HEK293 (cell line): ENCODE results near the gene ZNF408.
"Not testable (repeated sequence)": the region's sequence is repeated elsewhere in the genome, so short reads cannot be mapped to it uniquely, and the experiment has no call there.

ENCODE experiments used
- CTCF ChIA-PET: fragments of 350-600 bp; formaldehyde crosslinking; extraction: SDS; loops from one replicate; lab custom pipeline; 2021; ENCODE audit warnings: antibody characterized with exemption; lab: Yijun Ruan, JAX
- POLR2A ChIA-PET: fragments of 300-600 bp; formaldehyde crosslinking; extraction: SDS; loops from one replicate; lab custom pipeline; 2020; ENCODE audit warnings: antibody characterized with exemption, inconsistent platforms; lab: Yijun Ruan, JAX
- H3K27ac ChIP-seq: fragments of 200-500 bp; sonication (Bioruptor generic); 2 replicates; pipeline ENCODE4 v1.5.1; 2014; ENCODE audit warnings: low read depth, low read length, control low read depth, inconsistent platforms; ENCODE audit errors: extremely low read depth
- H3K36me3 ChIP-seq, 2 experiments: fragments of 200-500 bp in 1 of 2; sonication (Bioruptor generic) in 1 of 2; 1 replicate in 1 of 2; 2 replicates in 1 of 2; pipeline ENCODE4 v1.5.1; 2014 to 2017; ENCODE audit warnings: inconsistent platforms in 2 of 2, low read length in 2 of 2; ENCODE audit not compliant: control insufficient read depth in 2 of 2, insufficient read depth in 1 of 2
- H3K4me1 ChIP-seq: fragments of 200-500 bp; sonication (Bioruptor generic); 2 replicates; pipeline ENCODE4 v1.5.1; 2014; ENCODE audit warnings: mild to moderate bottlenecking, low read length, inconsistent platforms; ENCODE audit not compliant: control insufficient read depth, insufficient read depth
- H3K4me3 ChIP-seq: 2 replicates; pipeline ENCODE4 v1.5.1; 2011; ENCODE audit warnings: low read depth, mild to moderate bottlenecking, control low read depth, low read length, moderate library complexity
- H3K9me3 ChIP-seq: fragments of 200-500 bp; sonication (Bioruptor generic); 2 replicates; pipeline ENCODE4 v1.5.1; 2014; ENCODE audit warnings: low read depth, low read length, inconsistent platforms; ENCODE audit not compliant: control insufficient read depth, insufficient read depth
- BCL11B ChIP-seq: fragments of 450-650 bp; formaldehyde crosslinking; IDR thresholded peaks from 2 replicates; pipeline ENCODE4 v1.5.1; 2016; ENCODE audit warnings: low read depth, missing biosample characterization, missing genetic modification characterization
- GFI1B ChIP-seq: fragments of 450-650 bp; formaldehyde crosslinking; IDR thresholded peaks from 2 replicates; pipeline ENCODE4 v1.5.1; 2016; ENCODE audit warnings: missing biosample characterization, missing genetic modification characterization
- HIC1 ChIP-seq: fragments of 450-650 bp; formaldehyde crosslinking; IDR thresholded peaks from 2 replicates; pipeline ENCODE4 v1.5.1; 2016; ENCODE audit warnings: missing biosample characterization, missing genetic modification characterization
- KLF16 ChIP-seq: fragments of 450-650 bp; formaldehyde crosslinking; IDR thresholded peaks from 2 replicates; pipeline ENCODE4 v1.5.1; 2017; ENCODE audit warnings: missing biosample characterization, missing genetic modification characterization
- PRDM1 ChIP-seq: fragments of 450-650 bp; formaldehyde crosslinking; IDR thresholded peaks from 2 replicates; pipeline ENCODE4; 2016; ENCODE audit warnings: missing biosample characterization, missing genetic modification characterization
- PRDM2 ChIP-seq: fragments of 450-650 bp; formaldehyde crosslinking; IDR thresholded peaks from 2 replicates; pipeline ENCODE4 v1.5.1; 2016; ENCODE audit warnings: missing biosample characterization, missing genetic modification characterization, borderline replicate concordance
- ZEB2 ChIP-seq: fragments of 450-650 bp; formaldehyde crosslinking; IDR thresholded peaks from 2 replicates; pipeline ENCODE4 v1.5.1; 2016; ENCODE audit warnings: missing biosample characterization, missing genetic modification characterization
- ZFHX2 ChIP-seq: fragments of 450-650 bp; formaldehyde crosslinking; conservative IDR thresholded peaks from 2 replicates; pipeline ENCODE4 v1.5.1; 2016; ENCODE audit warnings: missing biosample characterization, missing genetic modification characterization
- ZNF112 ChIP-seq: fragments of 450-650 bp; formaldehyde crosslinking; IDR thresholded peaks from 2 replicates; pipeline ENCODE4 v1.5.0; 2017; ENCODE audit warnings: missing biosample characterization, missing genetic modification characterization
- ZNF148 ChIP-seq: fragments of 450-650 bp; formaldehyde crosslinking; IDR thresholded peaks from 2 replicates; pipeline ENCODE4 v1.5.0; 2017; ENCODE audit warnings: missing biosample characterization, missing genetic modification characterization, borderline replicate concordance
- ZNF175 ChIP-seq: fragments of 450-650 bp; formaldehyde crosslinking; IDR thresholded peaks from 2 replicates; pipeline ENCODE4 v1.5.1; 2016; ENCODE audit warnings: missing biosample characterization, missing genetic modification characterization
- ZNF2 ChIP-seq: fragments of 450-650 bp; formaldehyde crosslinking; IDR thresholded peaks from 2 replicates; pipeline ENCODE4 v1.5.1; 2016; ENCODE audit warnings: missing biosample characterization, missing genetic modification characterization
- ZNF324 ChIP-seq: fragments of 450-650 bp; formaldehyde crosslinking; IDR thresholded peaks from 2 replicates; pipeline ENCODE4 v1.5.1; 2016; ENCODE audit warnings: missing biosample characterization, missing genetic modification characterization
- ZNF654 ChIP-seq: fragments of 450-650 bp; formaldehyde crosslinking; IDR thresholded peaks from 2 replicates; pipeline ENCODE4 v1.5.1; 2016; ENCODE audit warnings: low read depth, missing biosample characterization, missing genetic modification characterization
- ZNF658 ChIP-seq: fragments of 450-650 bp; formaldehyde crosslinking; IDR thresholded peaks from 2 replicates; pipeline ENCODE4; 2016; ENCODE audit warnings: missing biosample characterization, missing genetic modification characterization
- ZNF791 ChIP-seq: fragments of 450-650 bp; formaldehyde crosslinking; IDR thresholded peaks from 2 replicates; pipeline ENCODE4 v1.5.1; 2016; ENCODE audit warnings: missing biosample characterization, missing genetic modification characterization
- ZSCAN5A ChIP-seq: fragments of 450-650 bp; formaldehyde crosslinking; IDR thresholded peaks from 2 replicates; pipeline ENCODE4 v1.5.1; 2016; ENCODE audit warnings: missing biosample characterization, missing genetic modification characterization

Gene ZNF408

GRCh38 chr11:46669711-46670139 lies 31.1 kb upstream of the ZNF408 start:
- CTCF ChIA-PET = interaction anchor here (0.6 to 1.7 kb wide), 7 partner anchors 10 to 287 kb away, joined by 3 to 6 read pairs (median 4); no protein-coding TSS in a partner anchor
- no peaks in the 10 kb centered on the region for H3K9me3 ChIP-seq
- POLR2A ChIA-PET = no interaction called here
- no peak overlapping the region for H3K27ac ChIP-seq
- peaks cover 0 to 92% of the 10 kb centered on the region in 2 experiments; a peak in 1 of 3 replicates for H3K36me3 ChIP-seq
- no peak overlapping the region for H3K4me3 ChIP-seq
- TF ChIP-seq ZNF654 (0 out of 2 replicates have a peak, but pooled peaks have one; percentile 4), ZNF658 (tag by site-specific recombination) (no peak), ZSCAN5A (tag by site-specific recombination) (no peak), ZNF324 (tag by site-specific recombination) (no peak)
- no peaks in the 10 kb centered on the region for H3K4me1 ChIP-seq

- POLR2A ChIA-PET = not testable (repeated sequence)
Measured at GRCh38 chr11:46670521-46670920, 30.3 kb upstream of the ZNF408 start.

GRCh38 chr11:46671958-46672315 lies 28.9 kb upstream of the ZNF408 start:
- no peak overlapping the region for H3K4me3 ChIP-seq
- POLR2A ChIA-PET = no interaction called here
- CTCF ChIA-PET = no interaction called here
- H3K4me1 ChIP-seq = no peaks in the 10 kb centered on the region
- H3K36me3 ChIP-seq = peaks cover 0 to 76% of the 10 kb centered on the region in 2 experiments; a peak in 1 of 3 replicates
- no peaks in the 10 kb centered on the region for H3K9me3 ChIP-seq
- no peak overlapping the region for H3K27ac ChIP-seq
- TF ChIP-seq BCL11B (no peak), GFI1B (tag by site-specific recombination) (no peak), ZFHX2 (tag by site-specific recombination) (no peak), ZNF2 (tag by site-specific recombination) (no peak), ZNF791 (tag by site-specific recombination) (no peak), HIC1 (tag by site-specific recombination) (no peak), ZNF112 (no peak), KLF16 (tag by site-specific recombination) (no peak), ZNF148 (no peak), PRDM1 (tag by site-specific recombination) (no peak), ZNF175 (no peak), ZSCAN5A (tag by site-specific recombination) (no peak), ZEB2 (no peak), PRDM2 (tag by site-specific recombination) (no peak)

More at GRCh38 chr11:46670521-46670920, 30.3 kb upstream of the ZNF408 start:
- CTCF ChIA-PET = interaction anchor here (1.1 to 1.7 kb wide), 3 partner anchors 17 to 287 kb away, joined by 3 to 6 read pairs (median 4); no protein-coding TSS in a partner anchor
- H3K27ac ChIP-seq, H3K9me3 ChIP-seq, H3K4me3 ChIP-seq, H3K4me1 ChIP-seq: not testable (repeated sequence)
- peaks cover 0 to 84% of the 10 kb centered on the region in 2 experiments; a peak in 1 of 3 replicates for H3K36me3 ChIP-seq
